NCI-H187 treated with DMSO at 0.1 percent for 48 hours (cell line): ENCODE measurements around the gene DUSP18.
"Not testable (repeated sequence)": the region's sequence is repeated elsewhere in the genome, so short reads cannot be mapped to it uniquely, and the experiment has no call there.

Experiments
- DNase-seq: peaks from one replicate; lab custom pipeline; 2025; lab: John Stamatoyannopoulos, UW

DUSP18 gene

GRCh38 chr22:30679895-30680690, 12.4 kb upstream of the DUSP18 start:
- not testable (repeated sequence) for DNase-seq

DNA sequence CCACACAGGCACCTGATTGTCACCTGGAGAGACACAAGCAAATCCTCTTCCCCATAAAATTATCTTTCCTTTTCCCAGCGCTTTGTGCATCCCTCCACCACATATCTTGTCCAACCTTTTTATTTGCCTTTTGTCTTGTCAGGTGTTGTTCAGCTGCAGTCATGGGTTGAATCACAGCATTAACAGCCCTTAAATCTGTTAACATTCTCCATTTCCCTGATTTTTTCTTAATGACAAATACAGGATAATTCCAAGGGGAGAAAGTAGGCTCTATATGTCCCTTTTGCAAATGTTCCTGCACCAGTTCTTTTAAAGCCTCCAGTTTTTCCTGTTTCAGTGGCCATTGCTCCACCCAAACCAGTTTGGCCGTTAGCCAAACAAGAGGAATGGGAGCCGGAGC, 8.9 kb upstream of the DUSP18 start:
- DNase-seq, result not testable (repeated sequence)

DNA sequence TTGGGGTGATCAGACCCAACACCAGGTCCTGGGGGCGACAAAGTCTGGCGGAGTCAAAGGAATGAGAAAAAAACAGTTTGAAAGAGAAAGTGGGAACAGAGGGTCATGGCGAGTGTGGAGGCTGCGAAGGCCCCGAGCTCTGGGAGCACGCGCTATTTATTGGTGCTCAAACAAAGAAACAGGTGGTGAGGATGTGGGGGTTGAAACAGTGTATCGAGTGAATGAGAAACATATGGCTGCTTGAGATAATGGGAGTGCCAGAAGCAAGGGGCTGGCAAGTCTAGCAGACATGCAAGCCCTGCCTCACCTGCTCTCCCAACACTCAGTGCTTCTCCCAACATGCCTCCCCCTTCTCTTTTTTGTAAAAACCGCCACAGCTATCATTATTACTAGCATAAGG, 7.8 kb upstream of the DUSP18 start:
- DNase-seq, result no peak

GRCh38 chr22:30674482-30674881, 6.8 kb upstream of the DUSP18 start:
- no peak for DNase-seq

DNA sequence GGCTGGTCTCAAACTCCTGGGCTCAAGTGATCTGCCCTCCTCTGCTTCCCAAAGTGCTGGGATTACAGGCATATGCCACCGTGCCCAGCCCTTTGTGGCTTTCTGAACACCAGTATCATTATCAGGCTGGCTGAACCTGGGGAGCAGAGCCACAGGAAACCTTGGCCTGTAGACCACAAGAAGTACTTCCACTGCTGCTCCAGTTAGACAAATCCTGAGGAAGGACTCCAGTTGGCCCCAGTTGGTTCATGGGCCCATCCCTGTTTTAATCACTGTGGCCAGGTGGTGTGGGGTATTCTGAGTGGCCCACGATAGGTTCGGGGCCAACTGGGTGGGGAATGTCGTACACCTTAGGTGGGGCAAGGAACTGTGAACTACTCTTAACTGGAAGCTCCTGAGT, 5.5 kb upstream of the DUSP18 start:
- DNase-seq, result no peak

- DNase-seq, result no peak
Measured at GRCh38 chr22:30671071-30671470, 3.4 kb upstream of the DUSP18 start.

- DNase-seq, result no peak
Measured at GRCh38 chr22:30668386-30668710, 673 bp upstream of the DUSP18 start.

GRCh38 chr22:30667107-30667493, 575 bp downstream of the DUSP18 start:
- DNase-seq, result no peak

DNA sequence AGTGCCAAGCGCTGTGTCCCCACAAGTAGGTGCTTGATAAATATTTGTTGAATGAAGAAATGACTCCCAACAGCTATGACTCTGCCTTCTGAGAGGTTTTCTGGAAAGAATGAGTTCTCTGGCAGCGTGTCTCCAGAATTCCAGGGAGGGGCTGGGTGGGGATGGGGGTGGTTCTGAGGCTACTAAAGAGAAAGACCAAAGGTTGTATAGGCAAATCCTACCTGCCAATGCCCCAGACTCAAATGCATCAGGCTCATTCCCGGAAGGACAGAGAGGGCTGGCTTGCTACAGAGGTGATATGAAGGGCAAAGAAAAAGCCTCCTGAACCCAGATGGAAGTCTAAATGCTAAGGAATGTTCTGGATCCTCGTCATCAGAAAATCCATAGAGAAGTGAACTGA, 1.9 kb downstream of the DUSP18 start:
- no peak for DNase-seq

GRCh38 chr22:30665266-30665665, 2.4 kb downstream of the DUSP18 start:
- DNase-seq, result no peak

DNA sequence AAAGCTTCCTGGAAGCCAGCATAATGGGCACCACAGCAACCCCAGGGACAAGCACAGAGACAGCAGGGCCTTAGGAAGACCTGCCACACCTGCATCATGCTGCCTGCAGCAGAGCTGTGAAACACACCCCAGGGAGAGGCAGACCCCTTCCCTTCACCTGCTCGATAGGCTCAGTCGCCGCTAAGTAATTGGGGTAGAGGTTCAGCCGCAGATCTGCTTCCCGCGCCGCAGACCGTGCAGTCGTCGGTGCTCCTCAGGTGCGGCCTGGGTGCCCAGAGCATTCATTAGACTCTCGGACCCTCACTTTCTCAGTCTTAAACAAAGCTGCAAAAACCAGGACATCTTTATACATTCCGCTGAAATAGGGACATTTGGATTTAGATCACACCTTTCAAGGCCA, 2.9 kb downstream of the DUSP18 start:
- DNase-seq, result no peak

- no peak for DNase-seq
Measured at GRCh38 chr22:30662040-30662439, 5.6 kb downstream of the DUSP18 start.

- DNase-seq, result no peak
Measured at GRCh38 chr22:30655532-30655931, 12.1 kb downstream of the DUSP18 start.

- DNase-seq, result no peak
Measured at GRCh38 chr22:30654361-30654760, 13.3 kb downstream of the DUSP18 start.

GRCh38 chr22:30652852-30653251, 14.8 kb downstream of the DUSP18 start:
- no peak for DNase-seq

GRCh38 chr22:30650508-30651116, 17.1 kb downstream of the DUSP18 start:
- DNase-seq, result no peak

- no peak for DNase-seq
Measured at GRCh38 chr22:30649430-30650007, 18.2 kb downstream of the DUSP18 start.

GRCh38 chr22:30648825-30649224, 18.9 kb downstream of the DUSP18 start:
- DNase-seq, result no peak

GRCh38 chr22:30647536-30647935, 20.1 kb downstream of the DUSP18 start:
- no peak for DNase-seq

GRCh38 chr22:30646518-30647160, 21.0 kb downstream of the DUSP18 start:
- no peak for DNase-seq

DNA sequence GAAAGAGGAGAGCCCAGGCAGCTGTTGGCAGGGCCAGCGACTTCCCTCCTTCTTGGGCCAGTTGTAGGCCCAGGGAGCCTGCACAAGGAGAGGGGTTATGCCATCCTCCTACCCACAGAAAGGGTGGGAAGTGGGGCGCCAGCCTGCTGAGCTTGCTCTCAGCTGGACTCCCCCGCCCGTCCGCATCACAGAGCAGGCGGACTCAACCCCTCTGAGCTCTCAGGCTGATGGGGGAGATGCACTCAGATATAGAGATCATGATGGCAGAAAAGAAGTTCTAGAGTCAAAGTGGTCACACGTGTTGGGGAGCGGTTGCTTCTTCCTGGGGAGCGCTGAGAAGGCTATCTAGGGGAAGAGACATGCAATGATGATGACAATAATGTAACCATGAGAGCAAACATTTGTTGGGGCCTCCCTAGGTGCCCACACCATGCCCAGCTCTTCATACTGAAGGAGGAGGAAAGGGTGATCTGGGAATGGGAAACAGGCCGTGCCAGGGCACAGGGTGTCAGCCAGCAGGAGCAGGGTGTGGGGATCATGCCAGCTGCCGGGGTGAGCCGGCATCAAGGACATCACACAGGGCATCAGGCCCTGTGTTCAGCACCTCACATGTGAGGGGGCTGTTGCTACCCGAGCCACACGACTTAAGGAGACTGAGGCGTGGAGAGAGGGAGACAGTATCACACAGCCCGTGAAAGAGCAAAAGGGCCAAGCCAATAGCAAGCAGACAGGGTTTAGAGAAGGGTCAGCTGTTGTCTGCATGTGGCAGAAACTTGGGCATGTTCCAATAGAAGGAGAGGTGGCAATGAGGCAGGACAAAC, 24.4 kb downstream of the DUSP18 start:
- no peak for DNase-seq

GRCh38 chr22:30640839-30641430, 26.7 kb downstream of the DUSP18 start:
- no peak for DNase-seq
